Osteoblast (primary cell): ENCODE data around the gene CCDC30. TPM values are rescaled to one million over a fixed set of nuclear protein-coding genes. Genes with fewer than 3 reads are reported as not detected.

Experiments used
- DNase-seq: peaks from one replicate; pipeline ENCODE4 v3.0.0; 2011; ENCODE audit warnings: low spot score, mixed read lengths; ENCODE audit not compliant: insufficient read length; ENCODE audit errors: missing footprints
- H2AFZ ChIP-seq: 2 replicates; pipeline ENCODE4 v1.6.0; 2011; ENCODE audit warnings: mild to moderate bottlenecking, low read length
- H3K27ac ChIP-seq: 2 replicates; pipeline ENCODE4 v1.5.1; 2011; ENCODE audit warnings: mild to moderate bottlenecking, low read depth, low read length, moderate library complexity
- H3K27me3 ChIP-seq: 2 replicates; pipeline ENCODE4 v1.6.0; 2012; ENCODE audit warnings: mild to moderate bottlenecking, control low read depth, inconsistent platforms, low read length, moderate library complexity; ENCODE audit not compliant: insufficient read depth
- H3K36me3 ChIP-seq: 2 replicates; pipeline ENCODE4 v1.5.1; 2011; ENCODE audit warnings: mild to moderate bottlenecking, low read length, control low read depth, moderate library complexity; ENCODE audit not compliant: insufficient read depth
- H3K4me1 ChIP-seq: 2 replicates; pipeline ENCODE4 v1.5.1; 2011; ENCODE audit warnings: mild to moderate bottlenecking, low read length, control low read depth, moderate library complexity; ENCODE audit not compliant: insufficient read depth
- H3K4me2 ChIP-seq: 2 replicates; pipeline ENCODE4 v1.6.0; 2011; ENCODE audit warnings: mild to moderate bottlenecking, low read length; ENCODE audit not compliant: insufficient read depth
- H3K4me3 ChIP-seq: fragments of 200-600 bp; sonication (generic); 3 replicates; pipeline ENCODE4 v1.5.1; 2012; ENCODE audit warnings: mild to moderate bottlenecking, low read length, inconsistent platforms; ENCODE audit not compliant: insufficient read depth
- H3K79me2 ChIP-seq: 2 replicates; pipeline ENCODE4 v1.6.0; 2012; ENCODE audit warnings: mild to moderate bottlenecking, low read length, control low read depth, inconsistent platforms; ENCODE audit not compliant: insufficient read depth
- H3K9me3 ChIP-seq: 2 replicates; pipeline ENCODE4 v1.5.1; 2011; ENCODE audit warnings: low read depth, low read length, control low read depth
- H4K20me1 ChIP-seq: 2 replicates; pipeline ENCODE4 v1.6.0; 2012; ENCODE audit warnings: mild to moderate bottlenecking, low read length, control low read depth; ENCODE audit not compliant: insufficient read depth
- CTCF ChIP-seq: IDR thresholded peaks from 2 replicates; pipeline ENCODE4 v1.5.1; 2011; ENCODE audit warnings: mild to moderate bottlenecking, low read depth, low read length, moderate library complexity; ENCODE audit errors: extremely low read depth
- total RNA-seq: library from RNA; depleted of rRNA; stranded (reverse); fragments of >200 nt; gene quantifications from 2 replicates; pipeline ENCODE4 v1.2.3, GENCODE V29; 2012

The CCDC30 gene
- total RNA-seq, 1 donor = 4.0 TPM

DNA sequence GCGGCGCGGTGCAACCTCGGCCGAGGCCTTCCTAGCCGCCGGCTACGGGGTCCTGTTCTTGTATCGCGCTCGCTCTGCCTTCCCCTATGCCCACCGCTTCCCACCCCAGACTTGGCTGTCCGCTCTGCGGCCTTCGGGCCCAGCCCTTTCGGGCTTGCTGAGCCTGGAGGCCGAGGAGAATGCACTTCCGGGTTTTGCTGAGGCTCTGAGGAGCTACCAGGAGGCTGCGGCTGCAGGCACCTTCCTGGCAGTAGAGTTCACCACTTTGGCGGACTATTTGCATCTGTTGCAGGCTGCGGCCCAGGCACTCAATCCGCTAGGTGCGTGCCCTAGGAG, 6.4 kb upstream of the CCDC30 start:
- Histone ChIP-seq H3K79me2 (peaks cover 12% of the 10 kb centered on the region), H4K20me1 (no peaks in the 10 kb centered on the region), H3K4me3 (peak overlapping the region; percentile 78), H3K4me2 (peak overlapping the region; percentile 95), H3K36me3 (peaks cover 11% of the 10 kb centered on the region), H3K27me3 (no peaks in the 10 kb centered on the region), H2AFZ (peak overlapping the region; percentile 97), H3K4me1 (peaks cover 8% of the 10 kb centered on the region), H3K27ac (peak overlapping the region; percentile 72), H3K9me3 (no peaks in the 10 kb centered on the region)
- TF ChIP-seq CTCF = no peak
- DNase-seq = peak; percentile 85

- Histone ChIP-seq H2AFZ (no peak overlapping the region), H3K4me1 (peaks cover 19% of the 10 kb centered on the region), H3K9me3 (no peaks in the 10 kb centered on the region), H3K4me3 (no peak overlapping the region), H3K79me2 (peaks cover 12% of the 10 kb centered on the region), H4K20me1 (no peaks in the 10 kb centered on the region), H3K27me3 (no peaks in the 10 kb centered on the region), H3K4me2 (no peak overlapping the region), H3K27ac (no peak overlapping the region), H3K36me3 (peaks cover 11% of the 10 kb centered on the region)
- DNase-seq = no peak
- TF ChIP-seq CTCF = no peak
Observed at GRCh38 chr1:42461196-42461595, 1.9 kb upstream of the CCDC30 start.

- H3K9me3 ChIP-seq = no peaks in the 10 kb centered on the region
- H2AFZ ChIP-seq = peak overlapping the region; percentile 94
- no peak for TF ChIP-seq CTCF
- DNase-seq = no peak
- peak overlapping the region; percentile 85 for H3K4me3 ChIP-seq
- peak overlapping the region; percentile 95 for H3K4me2 ChIP-seq
- no peaks in the 10 kb centered on the region for H3K79me2 ChIP-seq
- H3K4me1 ChIP-seq = peaks cover 11% of the 10 kb centered on the region
- H3K27me3 ChIP-seq = no peaks in the 10 kb centered on the region
- no peaks in the 10 kb centered on the region for H4K20me1 ChIP-seq
- H3K27ac ChIP-seq = no peak overlapping the region
- H3K36me3 ChIP-seq = peaks cover 6% of the 10 kb centered on the region
Observed at GRCh38 chr1:42463921-42464320, 835 bp downstream of the CCDC30 start.

DNA sequence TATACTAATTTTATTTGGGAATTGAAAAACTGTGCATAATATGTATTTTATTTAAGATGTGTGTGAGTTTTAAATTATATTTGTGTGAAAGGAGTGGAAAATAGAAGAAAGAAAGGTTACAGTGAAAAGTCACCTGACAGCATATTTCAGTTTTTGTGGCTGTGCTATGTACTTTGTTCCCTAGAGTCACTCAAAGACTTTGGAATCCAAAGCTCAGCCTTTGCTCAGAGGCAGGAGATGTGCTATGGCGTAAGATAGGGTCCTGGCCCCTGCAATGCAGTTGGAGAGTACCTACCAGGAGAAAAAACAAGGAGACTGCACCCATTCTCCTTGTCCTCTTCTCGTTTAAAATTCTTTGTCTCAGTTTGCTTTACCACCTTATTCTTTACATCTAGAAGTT, 2.9 kb downstream of the CCDC30 start:
- H3K4me2 ChIP-seq = no peak overlapping the region
- peaks cover 11% of the 10 kb centered on the region for H3K4me1 ChIP-seq
- no peaks in the 10 kb centered on the region for H4K20me1 ChIP-seq
- H3K27ac ChIP-seq = no peak overlapping the region
- H2AFZ ChIP-seq = no peak overlapping the region
- H3K27me3 ChIP-seq = no peaks in the 10 kb centered on the region
- H3K4me3 ChIP-seq = no peak overlapping the region
- TF ChIP-seq CTCF = no peak
- H3K79me2 ChIP-seq = no peaks in the 10 kb centered on the region
- DNase-seq = no peak
- no peaks in the 10 kb centered on the region for H3K36me3 ChIP-seq
- H3K9me3 ChIP-seq = no peaks in the 10 kb centered on the region
